ENCODE measurements around the gene DLGAP1.

GRCh38 chr18:3689091-3689490 lies 766.0 kb downstream of the DLGAP1 start:
- no peak for TF ChIP-seq CTCF (conservative IDR thresholded peaks at IDR 0.05; ENCODE audit: low read depth in 2 of 2)
- no peak for TF ChIP-seq EZH2 (IDR thresholded peaks at IDR 0.05; ENCODE audit: low read depth, unreplicated experiment)
- TF ChIP-seq EZH2phosphoT487 (IDR thresholded peaks at IDR 0.05; ENCODE audit: unreplicated experiment): no peak

Measured in GM23338 (cell line).